Astrocyte (in vitro differentiated cells and primary cell): ENCODE measurements around the gene GPR162. TPM values are rescaled to one million over a fixed set of nuclear protein-coding genes. Genes with fewer than 3 reads are reported as not detected.
A peak's percentile ranks its signal among the peaks of the same experiment; 100 is the strongest.

ENCODE experiments used
- DNase-seq: peaks from one replicate; pipeline ENCODE4 v3.0.0-alpha.2; 2010; ENCODE audit warnings: low read depth
- FAIRE-seq: peaks from 2 replicates; lab custom pipeline; 2011; peaks lifted over from hg19 to GRCh38; lab: Jason Lieb, UNC
- H2AFZ ChIP-seq: 2 replicates; pipeline ENCODE4 v1.6.0; 2012; ENCODE audit warnings: low read depth, low read length, inconsistent platforms
- H3K27ac ChIP-seq: 2 replicates; pipeline ENCODE4 v1.5.1; 2011; ENCODE audit warnings: low read depth, low read length, inconsistent platforms
- H3K27me3 ChIP-seq: 2 replicates; pipeline ENCODE4 v1.6.0; 2011; ENCODE audit warnings: low read length, inconsistent platforms; ENCODE audit not compliant: insufficient read depth
- H3K36me3 ChIP-seq: 2 replicates; pipeline ENCODE4 v1.5.1; 2011; ENCODE audit warnings: low read length, inconsistent platforms; ENCODE audit not compliant: insufficient read depth
- H3K4me1 ChIP-seq: 2 replicates; pipeline ENCODE4 v1.5.1; 2011; ENCODE audit warnings: low read length, inconsistent platforms; ENCODE audit not compliant: insufficient read depth
- H3K4me2 ChIP-seq: 2 replicates; pipeline ENCODE4 v1.6.0; 2012; ENCODE audit warnings: low read length, inconsistent platforms
- H3K4me3 ChIP-seq: 2 replicates; pipeline ENCODE4 v1.5.1; 2011; ENCODE audit warnings: low read depth, mild to moderate bottlenecking, low read length, inconsistent platforms; ENCODE audit not compliant: insufficient read depth
- H3K79me2 ChIP-seq: 2 replicates; pipeline ENCODE4 v1.6.0; 2012; ENCODE audit warnings: mild to moderate bottlenecking, low read length, inconsistent platforms; ENCODE audit not compliant: insufficient read depth
- H3K9ac ChIP-seq: 2 replicates; pipeline ENCODE4 v1.6.0; 2012; ENCODE audit warnings: mild to moderate bottlenecking, low read length, inconsistent platforms
- H3K9me3 ChIP-seq: 2 replicates; pipeline ENCODE4 v1.5.1; 2012; ENCODE audit warnings: low read depth, mild to moderate bottlenecking, low read length, inconsistent platforms; ENCODE audit not compliant: insufficient read depth
- H4K20me1 ChIP-seq: 2 replicates; pipeline ENCODE4 v1.6.0; 2012; ENCODE audit warnings: low read length, inconsistent platforms; ENCODE audit not compliant: insufficient read depth
- H3K27ac Mint-ChIP-seq: one replicate; pipeline ENCODE4 v1.8.0; 2021; ENCODE audit warnings: mild to moderate bottlenecking, mixed read lengths; ENCODE audit not compliant: unreplicated experiment
- H3K27me3 Mint-ChIP-seq: one replicate; pipeline ENCODE4 v1.8.0; 2021; ENCODE audit warnings: low read depth, mixed read lengths; ENCODE audit not compliant: unreplicated experiment
- H3K36me3 Mint-ChIP-seq: one replicate; pipeline ENCODE4 v1.8.0; 2021; ENCODE audit warnings: low read depth, mixed read lengths; ENCODE audit not compliant: unreplicated experiment
- H3K4me1 Mint-ChIP-seq: one replicate; pipeline ENCODE4 v1.8.0; 2021; ENCODE audit warnings: low read depth, mixed read lengths; ENCODE audit not compliant: unreplicated experiment
- H3K4me3 Mint-ChIP-seq: one replicate; pipeline ENCODE4 v1.8.0; 2021; ENCODE audit warnings: mild to moderate bottlenecking, moderate library complexity, mixed read lengths; ENCODE audit not compliant: unreplicated experiment
- H3K9me3 Mint-ChIP-seq: one replicate; pipeline ENCODE4 v1.8.0; 2021; ENCODE audit warnings: mild to moderate bottlenecking, mixed read lengths; ENCODE audit not compliant: unreplicated experiment
- EZH2 ChIP-seq: IDR thresholded peaks from 2 replicates; pipeline ENCODE4 v1.6.1; 2012; ENCODE audit warnings: mild to moderate bottlenecking, low read length, inconsistent platforms; ENCODE audit not compliant: insufficient read depth
- total RNA-seq: library from RNA; stranded (reverse); gene quantifications from 2 replicates; pipeline ENCODE4 v1.2.1, GENCODE V29; 2021
- TF ChIP-seq, protein P1 (sequence below): IDR thresholded peaks from 2 replicates; pipeline ENCODE4 v1.5.1; 2011; ENCODE audit warnings: low read depth, mild to moderate bottlenecking, inconsistent platforms, low read length, moderate library complexity; ENCODE audit not compliant: insufficient read depth

The GPR162 gene
- total RNA-seq, 1 donor from 2014 or later: 6.2 TPM

DNA sequence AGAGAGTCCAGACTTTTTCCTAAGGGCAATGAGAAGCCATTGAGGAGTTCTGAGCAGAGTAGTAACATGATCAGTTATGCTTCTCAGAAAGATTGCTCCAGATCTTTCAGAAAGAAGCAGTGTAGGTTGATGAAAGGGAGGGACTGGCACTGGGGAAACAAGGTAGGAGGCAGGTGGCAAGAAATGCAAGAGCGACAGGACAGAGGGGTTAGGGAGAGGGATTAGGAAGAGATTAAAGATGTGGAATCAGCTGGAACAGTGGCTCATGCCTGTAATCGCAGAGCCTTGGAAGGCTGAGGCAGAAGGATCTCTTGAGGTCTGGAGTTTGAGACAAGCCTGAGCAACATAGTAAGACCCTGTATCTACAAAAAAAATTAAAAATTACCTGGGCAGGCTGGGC, 26.1 kb downstream of the GPR162 start:
- Histone ChIP-seq H3K4me3 (no peak overlapping the region), H3K4me2 (no peak overlapping the region), H4K20me1 (peaks cover 36% of the 10 kb centered on the region), H3K27me3 (no peaks in the 10 kb centered on the region), H3K9me3 (no peaks in the 10 kb centered on the region), H2AFZ (no peak overlapping the region), H3K36me3 (peaks cover 31% of the 10 kb centered on the region), H3K9ac (no peak overlapping the region), H3K4me1 (peaks cover 8% of the 10 kb centered on the region), H3K79me2 (peaks cover 40% of the 10 kb centered on the region), H3K27ac (no peak overlapping the region)
- DNase-seq (no peak), FAIRE-seq (no peak)
- Mint-ChIP-seq H3K4me1 (peaks cover 1% of the 10 kb centered on the region), H3K4me3 (no peak overlapping the region), H3K36me3 (peaks cover 13% of the 10 kb centered on the region), H3K27ac (no peak overlapping the region), H3K27me3 (no peaks in the 10 kb centered on the region), H3K9me3 (no peaks in the 10 kb centered on the region)
- TF ChIP-seq EZH2: no peak
- TF ChIP-seq, protein P1, sequence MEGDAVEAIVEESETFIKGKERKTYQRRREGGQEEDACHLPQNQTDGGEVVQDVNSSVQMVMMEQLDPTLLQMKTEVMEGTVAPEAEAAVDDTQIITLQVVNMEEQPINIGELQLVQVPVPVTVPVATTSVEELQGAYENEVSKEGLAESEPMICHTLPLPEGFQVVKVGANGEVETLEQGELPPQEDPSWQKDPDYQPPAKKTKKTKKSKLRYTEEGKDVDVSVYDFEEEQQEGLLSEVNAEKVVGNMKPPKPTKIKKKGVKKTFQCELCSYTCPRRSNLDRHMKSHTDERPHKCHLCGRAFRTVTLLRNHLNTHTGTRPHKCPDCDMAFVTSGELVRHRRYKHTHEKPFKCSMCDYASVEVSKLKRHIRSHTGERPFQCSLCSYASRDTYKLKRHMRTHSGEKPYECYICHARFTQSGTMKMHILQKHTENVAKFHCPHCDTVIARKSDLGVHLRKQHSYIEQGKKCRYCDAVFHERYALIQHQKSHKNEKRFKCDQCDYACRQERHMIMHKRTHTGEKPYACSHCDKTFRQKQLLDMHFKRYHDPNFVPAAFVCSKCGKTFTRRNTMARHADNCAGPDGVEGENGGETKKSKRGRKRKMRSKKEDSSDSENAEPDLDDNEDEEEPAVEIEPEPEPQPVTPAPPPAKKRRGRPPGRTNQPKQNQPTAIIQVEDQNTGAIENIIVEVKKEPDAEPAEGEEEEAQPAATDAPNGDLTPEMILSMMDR: no peak

DNA sequence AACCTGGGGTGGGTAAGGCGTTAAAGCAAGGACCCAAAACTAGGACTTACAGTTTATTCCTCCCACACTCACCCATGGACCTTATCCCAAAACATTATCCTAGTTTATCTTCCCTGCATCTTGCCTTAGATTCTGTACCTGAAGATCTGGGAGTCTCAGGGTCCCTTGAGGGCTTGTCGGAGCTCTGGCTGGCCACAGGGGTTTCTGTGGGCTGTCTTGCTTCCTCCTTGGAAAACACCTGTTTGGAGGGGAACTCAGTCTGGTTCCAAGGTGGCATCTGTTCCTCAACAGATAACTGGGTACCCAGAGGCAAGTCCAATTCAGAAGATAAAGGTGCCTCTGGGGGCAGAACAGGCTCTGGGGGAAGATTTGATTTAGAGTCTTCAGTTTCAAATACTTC, 27.8 kb downstream of the GPR162 start:
- H3K9me3 Mint-ChIP-seq: no peaks in the 10 kb centered on the region
- no peak for DNase-seq
- peaks cover 44% of the 10 kb centered on the region for H4K20me1 ChIP-seq
- no peak overlapping the region for H3K4me3 Mint-ChIP-seq
- H3K79me2 ChIP-seq: peaks cover 57% of the 10 kb centered on the region
- no peaks in the 10 kb centered on the region for H3K9me3 ChIP-seq
- H3K4me1 Mint-ChIP-seq: peaks cover 10% of the 10 kb centered on the region
- H3K4me1 ChIP-seq: peaks cover 19% of the 10 kb centered on the region
- no peak overlapping the region for H3K4me3 ChIP-seq
- H3K9ac ChIP-seq: no peak overlapping the region
- H3K36me3 ChIP-seq: peaks cover 25% of the 10 kb centered on the region
- H3K27ac Mint-ChIP-seq: no peak overlapping the region
- H3K27me3 ChIP-seq: no peaks in the 10 kb centered on the region
- no peak for FAIRE-seq
- H2AFZ ChIP-seq: no peak overlapping the region
- H3K36me3 Mint-ChIP-seq: peaks cover 7% of the 10 kb centered on the region
- peak overlapping the region; percentile 88 for H3K4me2 ChIP-seq
- H3K27ac ChIP-seq: no peak overlapping the region
- no peaks in the 10 kb centered on the region for H3K27me3 Mint-ChIP-seq
- TF ChIP-seq, protein P1: no peak
- TF ChIP-seq EZH2: no peak

DNA sequence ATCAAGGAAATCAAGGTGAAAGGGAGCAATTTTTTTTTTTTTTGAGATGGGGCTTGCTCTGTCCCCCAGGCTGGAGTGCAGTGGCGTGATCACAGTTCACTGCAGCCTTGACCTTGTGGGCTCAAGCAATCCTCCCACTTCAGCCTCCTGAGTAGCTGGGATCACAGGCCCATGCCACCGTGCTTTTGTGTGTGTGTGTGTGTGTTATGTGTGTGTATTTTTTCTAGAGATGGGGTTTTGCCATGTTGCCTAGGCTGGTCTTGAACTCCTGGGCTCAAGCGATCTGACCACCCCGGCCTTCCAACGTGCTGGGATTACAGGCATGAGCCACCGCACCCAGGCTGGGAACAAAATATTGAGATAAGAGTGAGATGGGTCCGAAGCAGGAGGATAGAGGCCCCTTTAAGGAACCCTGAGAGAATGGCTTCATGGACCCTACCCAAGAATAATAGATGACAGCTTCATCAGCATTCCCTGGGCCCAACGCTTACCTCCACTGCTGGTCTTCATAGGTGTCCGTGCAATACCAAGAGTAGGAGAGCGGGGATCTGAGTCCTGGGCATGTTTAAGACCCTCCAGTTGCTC, 28.4 kb downstream of the GPR162 start:
- H3K36me3 ChIP-seq: peaks cover 20% of the 10 kb centered on the region
- H4K20me1 ChIP-seq: peaks cover 45% of the 10 kb centered on the region
- Mint-ChIP-seq H3K4me1 (peaks cover 10% of the 10 kb centered on the region), H3K36me3 (peaks cover 7% of the 10 kb centered on the region), H3K27ac (no peak overlapping the region), H3K27me3 (no peaks in the 10 kb centered on the region), H3K9me3 (no peaks in the 10 kb centered on the region), H3K4me3 (peak overlapping the region; percentile 66)
- no peak for FAIRE-seq
- H3K4me1 ChIP-seq: peaks cover 19% of the 10 kb centered on the region
- H3K79me2 ChIP-seq: peaks cover 63% of the 10 kb centered on the region
- no peak overlapping the region for H2AFZ ChIP-seq
- no peak overlapping the region for H3K27ac ChIP-seq
- peak overlapping the region; percentile 88 for H3K4me2 ChIP-seq
- TF ChIP-seq, protein P1: no peak
- no peak for TF ChIP-seq EZH2
- H3K27me3 ChIP-seq: no peaks in the 10 kb centered on the region
- peak overlapping the region; percentile 88 for H3K9ac ChIP-seq
- peak overlapping the region; percentile 87 for H3K4me3 ChIP-seq
- no peaks in the 10 kb centered on the region for H3K9me3 ChIP-seq
- no peak for DNase-seq
